ENCODE data around the gene B4GALNT1. TPM values are rescaled to one million over a fixed set of nuclear protein-coding genes. Genes with fewer than 3 reads are reported as not detected.

B4GALNT1 gene
- total and polyA plus RNA-seq, 5 experiments from 2014 or later = 0.30 TPM; not detected in 4

Other genes starting within 250 kb of the B4GALNT1 start
- gene R3HDM2, start 202.2 kb downstream of the B4GALNT1 start, total RNA-seq = 100 to 1,000 TPM; 104 to 115 TPM
- 10 to 100 TPM in 1 of 3 donors, 1 to 10 TPM in 2; 5.4 to 17.3 (median 7.4) TPM for gene R3HDM2, start 202.2 kb downstream of the B4GALNT1 start, polyA plus RNA-seq
- gene INHBC, start 198.4 kb downstream of the B4GALNT1 start, total RNA-seq = under 1 TPM; 0.18 to 0.19 TPM
- gene INHBC, start 198.4 kb downstream of the B4GALNT1 start, polyA plus RNA-seq = not detected
- gene INHBE, start 177.9 kb downstream of the B4GALNT1 start, total RNA-seq = not detected
- under 1 TPM in 1 of 3 donors, not detected in 2; 0.16 TPM for gene INHBE, start 177.9 kb downstream of the B4GALNT1 start, polyA plus RNA-seq
- gene GLI1, start 173.4 kb downstream of the B4GALNT1 start, total RNA-seq = 1 to 10 TPM; 1.9 to 2.7 TPM
- gene GLI1, start 173.4 kb downstream of the B4GALNT1 start, polyA plus RNA-seq = not detected
- 100 to 1,000 TPM; 287 to 291 TPM for gene ARHGAP9, start 153.3 kb downstream of the B4GALNT1 start, total RNA-seq
- gene ARHGAP9, start 153.3 kb downstream of the B4GALNT1 start, polyA plus RNA-seq = 100 to 1,000 TPM; 136 to 240 (median 150) TPM
- gene MARS1, start 145.1 kb downstream of the B4GALNT1 start, total RNA-seq = 100 to 1,000 TPM; 368 to 386 TPM
- 10 to 100 TPM; 81.0 to 93.5 (median 91.9) TPM for gene MARS1, start 145.1 kb downstream of the B4GALNT1 start, polyA plus RNA-seq
- gene DDIT3, start 112.7 kb downstream of the B4GALNT1 start, total RNA-seq = 10 to 100 TPM; 88.0 to 89.5 TPM
- gene DDIT3, start 112.7 kb downstream of the B4GALNT1 start, polyA plus RNA-seq = 10 to 100 TPM; 13.1 to 18.7 (median 15.5) TPM
- gene MBD6, start 110.4 kb downstream of the B4GALNT1 start, total RNA-seq = 100 to 1,000 TPM in 1 of 2 experiments, 10 to 100 TPM in 1; 98.5 to 104 TPM
- gene MBD6, start 110.4 kb downstream of the B4GALNT1 start, polyA plus RNA-seq = 1 to 10 TPM in 2 of 3 donors, under 1 TPM in 1; 0.38 to 2.5 (median 2.1) TPM
- 10 to 100 TPM; 69.0 to 70.5 TPM for gene DCTN2, start 86.0 kb downstream of the B4GALNT1 start, total RNA-seq
- 10 to 100 TPM; 60.6 to 67.8 (median 67.7) TPM for gene DCTN2, start 86.0 kb downstream of the B4GALNT1 start, polyA plus RNA-seq
- 1 to 10 TPM; 1.5 to 2.3 TPM for gene KIF5A, start 83.2 kb downstream of the B4GALNT1 start, total RNA-seq
- gene KIF5A, start 83.2 kb downstream of the B4GALNT1 start, polyA plus RNA-seq = under 1 TPM in 2 of 3 donors, not detected in 1; 0.17 to 0.20 TPM
- 10 to 100 TPM; 23.4 to 24.8 TPM for gene PIP4K2C, start 42.0 kb downstream of the B4GALNT1 start, total RNA-seq
- gene PIP4K2C, start 42.0 kb downstream of the B4GALNT1 start, polyA plus RNA-seq = 10 to 100 TPM; 10.9 to 24.6 (median 22.7) TPM
- gene DTX3, start 28.4 kb downstream of the B4GALNT1 start, total RNA-seq = 10 to 100 TPM; 36.2 to 36.3 TPM
- 1 to 10 TPM; 4.9 to 9.4 (median 7.7) TPM for gene DTX3, start 28.4 kb downstream of the B4GALNT1 start, polyA plus RNA-seq
- under 1 TPM; 0.27 to 0.55 TPM for gene ARHGEF25, start 21.8 kb downstream of the B4GALNT1 start, total RNA-seq
- not detected for gene ARHGEF25, start 21.8 kb downstream of the B4GALNT1 start, polyA plus RNA-seq
- 100 to 1,000 TPM; 158 to 166 TPM for gene OS9, start 60.9 kb upstream of the B4GALNT1 start, total RNA-seq
- 10 to 100 TPM; 53.6 to 56.3 (median 53.6) TPM for gene OS9, start 60.9 kb upstream of the B4GALNT1 start, polyA plus RNA-seq
- gene AGAP2, start 105.5 kb upstream of the B4GALNT1 start, total RNA-seq = 10 to 100 TPM; 54.4 to 58.8 TPM
- 1 to 10 TPM; 4.3 to 6.9 (median 5.6) TPM for gene AGAP2, start 105.5 kb upstream of the B4GALNT1 start, polyA plus RNA-seq
- 10 to 100 TPM; 22.5 to 24.8 TPM for gene TSPAN31, start 111.8 kb upstream of the B4GALNT1 start, total RNA-seq
- 10 to 100 TPM; 42.2 to 53.3 (median 47.3) TPM for gene TSPAN31, start 111.8 kb upstream of the B4GALNT1 start, polyA plus RNA-seq
- gene CDK4, start 119.1 kb upstream of the B4GALNT1 start, total RNA-seq = 10 to 100 TPM; 44.6 to 49.0 TPM
- gene CDK4, start 119.1 kb upstream of the B4GALNT1 start, polyA plus RNA-seq = 100 to 1,000 TPM in 1 of 3 donors, 10 to 100 TPM in 2; 71.3 to 101 (median 80.5) TPM
- gene MARCHF9, start 121.9 kb upstream of the B4GALNT1 start, total RNA-seq = 10 to 100 TPM; 59.5 to 64.8 TPM
- gene MARCHF9, start 121.9 kb upstream of the B4GALNT1 start, polyA plus RNA-seq = 1 to 10 TPM; 2.2 to 6.6 (median 4.5) TPM
- gene CYP27B1, start 133.9 kb upstream of the B4GALNT1 start, total RNA-seq = 1 to 10 TPM; 1.4 to 1.6 TPM
- not detected for gene CYP27B1, start 133.9 kb upstream of the B4GALNT1 start, polyA plus RNA-seq
- gene METTL1, start 138.9 kb upstream of the B4GALNT1 start, total RNA-seq = 10 to 100 TPM; 14.6 to 17.6 TPM
- 10 to 100 TPM; 12.9 to 21.7 (median 18.7) TPM for gene METTL1, start 138.9 kb upstream of the B4GALNT1 start, polyA plus RNA-seq
- gene EEF1AKMT3, start 139.4 kb upstream of the B4GALNT1 start, total RNA-seq = 1 to 10 TPM; 2.9 to 4.0 TPM
- gene EEF1AKMT3, start 139.4 kb upstream of the B4GALNT1 start, polyA plus RNA-seq = 1 to 10 TPM; 1.4 to 4.2 (median 1.8) TPM
- gene TSFM, start 149.6 kb upstream of the B4GALNT1 start, total RNA-seq = 10 to 100 TPM; 18.9 to 29.0 TPM
- gene TSFM, start 149.6 kb upstream of the B4GALNT1 start, polyA plus RNA-seq = 10 to 100 TPM; 25.5 to 31.0 (median 28.3) TPM
- gene AVIL, start 185.5 kb upstream of the B4GALNT1 start, total RNA-seq = 10 to 100 TPM; 13.4 to 16.8 TPM
- gene AVIL, start 185.5 kb upstream of the B4GALNT1 start, polyA plus RNA-seq = under 1 TPM; 0.11 to 0.80 (median 0.13) TPM
- 100 to 1,000 TPM; 258 to 262 TPM for gene CTDSP2, start 213.5 kb upstream of the B4GALNT1 start, total RNA-seq
- gene CTDSP2, start 213.5 kb upstream of the B4GALNT1 start, polyA plus RNA-seq = 10 to 100 TPM; 51.4 to 81.2 (median 71.5) TPM

Measured in naive thymus-derived CD8-positive, alpha-beta T cell (primary cell).